ENCODE data around the gene BCAP29. TPM values are rescaled to one million over a fixed set of nuclear protein-coding genes. Genes with fewer than 3 reads are reported as not detected.
"Not testable (repeated sequence)": the region's sequence is repeated elsewhere in the genome, so short reads cannot be mapped to it uniquely, and the experiment has no call there.

Gene BCAP29
- total RNA-seq, 1 donor from 2014 or later: 69.6 TPM

GRCh38 chr7:107622429-107622828, 42.4 kb downstream of the BCAP29 start:
- peak; percentile 84 to 90 for DNase-seq (ENCODE audit: low read depth in 2 of 2)

DNA sequence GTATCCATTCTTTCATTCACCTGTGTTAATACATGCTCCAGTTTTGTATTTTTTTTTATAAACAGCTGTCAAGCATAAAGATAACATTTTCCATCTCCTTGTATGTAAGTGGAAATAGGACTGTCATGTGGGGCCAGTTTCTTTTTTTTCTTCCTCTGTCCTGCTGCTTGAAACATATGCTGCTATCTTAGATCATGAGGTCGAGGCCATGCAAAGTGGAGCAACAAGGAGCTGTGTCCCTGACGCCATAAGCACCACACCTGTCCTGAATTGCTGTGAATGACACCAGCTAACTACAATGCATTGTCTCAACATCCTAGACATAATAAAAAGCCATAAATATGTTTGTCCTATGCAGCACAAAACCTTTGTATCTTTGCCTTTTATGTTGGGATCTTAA, 42.8 kb downstream of the BCAP29 start:
- no peak for DNase-seq (ENCODE audit: low read depth in 2 of 2)

DNA sequence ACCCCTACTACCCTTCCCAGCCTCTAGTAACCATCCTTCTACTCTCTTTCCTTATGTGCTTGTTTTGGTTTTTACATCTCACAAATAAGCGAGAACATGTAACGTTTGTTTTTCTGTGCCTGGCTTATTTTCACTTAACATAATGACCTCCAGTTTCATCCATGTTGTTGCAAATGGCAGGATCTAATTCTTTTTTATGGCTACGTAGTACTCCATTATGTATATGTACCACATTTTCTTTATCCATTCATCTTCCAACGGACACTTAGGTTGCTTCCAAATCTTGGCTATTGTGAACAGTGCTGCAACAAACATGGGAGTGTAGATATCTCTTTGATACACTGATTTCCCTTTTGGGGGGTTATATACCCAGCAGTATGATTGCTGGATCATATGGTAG, 47.0 kb downstream of the BCAP29 start:
- no peak for DNase-seq (ENCODE audit: low read depth in 2 of 2)

- DNase-seq (ENCODE audit: low read depth in 2 of 2): no peak
Measured at GRCh38 chr7:107628461-107629064, 48.5 kb downstream of the BCAP29 start.

- no peak for DNase-seq (ENCODE audit: low read depth in 2 of 2)
Measured at GRCh38 chr7:107630342-107630741, 50.3 kb downstream of the BCAP29 start.

DNA sequence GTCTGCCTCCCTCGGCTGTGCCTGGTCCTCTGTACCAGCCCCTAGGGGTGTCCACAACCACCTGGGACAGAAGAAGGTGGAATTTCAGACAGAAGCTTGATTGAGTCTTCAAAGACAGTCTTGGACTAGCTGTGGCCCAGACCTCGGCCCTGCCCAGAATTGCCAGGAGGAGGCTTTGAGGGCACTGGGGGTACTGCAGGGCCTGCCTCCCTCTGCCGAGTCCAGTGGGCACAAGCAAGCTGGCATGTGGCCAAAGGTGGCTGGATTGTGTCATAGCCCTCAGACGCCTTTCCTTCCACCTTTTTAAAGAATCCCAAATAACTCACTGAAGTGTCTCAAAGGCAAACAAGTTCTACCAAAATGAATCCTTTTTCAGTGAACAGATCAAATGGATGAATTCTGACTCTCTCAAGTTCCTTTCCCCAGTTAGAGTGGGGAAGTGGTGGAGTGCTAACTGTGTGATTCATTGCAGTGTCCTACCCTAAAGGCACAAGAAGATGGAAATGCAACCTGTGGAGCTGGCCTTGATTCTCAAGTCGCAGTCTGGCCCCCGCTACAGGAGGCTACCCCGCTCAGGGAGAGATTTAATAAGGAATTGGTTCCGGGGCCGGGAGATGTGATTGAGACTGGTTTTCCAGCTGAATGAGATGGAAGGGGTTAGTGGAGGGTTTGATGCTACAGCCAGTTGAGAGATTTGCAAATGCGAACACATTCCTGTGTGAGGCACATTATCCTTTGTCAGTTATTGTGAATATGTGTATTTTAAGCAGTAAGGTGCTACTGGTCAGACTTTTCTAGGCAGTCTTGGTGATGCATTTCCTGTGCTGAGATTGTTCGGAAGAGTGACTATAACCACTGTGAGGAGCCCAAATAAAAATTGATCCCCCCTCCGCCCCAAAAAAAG, 51.8 kb downstream of the BCAP29 start:
- DNase-seq (ENCODE audit: low read depth in 2 of 2): no peak

DNA sequence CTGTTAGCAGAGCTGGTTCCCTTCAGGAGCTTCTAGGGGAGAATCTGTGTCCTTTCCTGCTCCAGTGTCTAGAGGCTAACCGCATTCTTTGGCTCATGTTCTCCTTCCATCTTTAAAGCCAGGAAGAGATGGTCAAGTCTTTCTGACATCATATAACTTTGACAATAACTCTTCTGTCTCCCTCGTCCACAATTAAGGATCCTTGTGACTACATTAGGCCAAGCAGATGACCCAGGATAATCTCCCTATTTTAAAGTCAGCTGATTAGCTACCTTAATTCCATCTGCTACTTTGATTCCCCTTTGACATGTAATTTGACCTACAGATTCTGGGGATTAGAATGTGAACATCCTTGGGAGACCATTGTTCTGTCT, 52.4 kb downstream of the BCAP29 start:
- DNase-seq (ENCODE audit: low read depth in 2 of 2): no peak

- DNase-seq (ENCODE audit: low read depth in 2 of 2): no peak
Measured at GRCh38 chr7:107638594-107638993, 58.5 kb downstream of the BCAP29 start.

DNA sequence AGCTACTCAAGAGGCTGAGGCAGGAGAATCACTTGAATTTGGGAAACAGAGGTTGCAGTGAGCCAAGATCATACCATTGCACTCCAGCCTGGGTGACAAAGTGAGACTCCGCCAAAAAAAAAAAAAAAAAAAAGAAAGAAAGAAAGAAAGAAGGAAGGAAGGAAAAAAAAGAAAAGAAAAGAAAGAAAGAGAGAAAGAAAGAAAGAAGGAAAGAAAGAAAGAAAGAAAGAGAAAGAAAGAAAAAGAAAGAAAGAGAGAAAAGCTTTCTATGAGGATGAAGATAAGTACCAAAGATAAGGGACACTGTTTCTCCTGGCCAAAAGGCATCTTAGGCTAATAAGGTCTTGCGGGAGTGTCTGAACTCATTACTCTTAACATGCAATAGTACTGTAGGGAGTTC, 59.0 kb downstream of the BCAP29 start:
- not testable (repeated sequence) for DNase-seq (ENCODE audit: low read depth in 2 of 2)

DNA sequence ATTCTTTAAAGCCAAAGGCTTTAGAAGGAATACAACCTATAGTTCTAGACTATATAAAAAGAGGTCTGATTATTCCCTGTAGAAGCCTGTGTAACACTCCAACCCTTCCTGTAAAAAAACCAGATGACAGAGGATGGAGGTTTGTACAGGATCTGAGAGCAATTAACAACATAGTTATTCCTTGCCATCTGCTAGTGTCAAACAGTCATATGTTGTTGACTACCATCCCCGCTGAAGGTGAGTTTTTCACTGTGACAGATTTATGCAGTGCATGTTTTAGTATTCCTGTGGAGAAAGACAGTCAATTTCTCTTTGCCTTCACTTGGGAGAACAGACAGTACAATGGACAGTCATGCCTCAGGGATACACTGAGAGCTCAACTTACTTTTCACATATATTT, 61.6 kb downstream of the BCAP29 start:
- DNase-seq (ENCODE audit: low read depth in 2 of 2): no peak

- no peak for DNase-seq (ENCODE audit: low read depth in 2 of 2)
Measured at GRCh38 chr7:107642501-107642900, 62.5 kb downstream of the BCAP29 start.

GRCh38 chr7:107643407-107643806, 63.4 kb downstream of the BCAP29 start:
- DNase-seq (ENCODE audit: low read depth in 2 of 2): peak in 1 of 2 donors; percentile 23

DNA sequence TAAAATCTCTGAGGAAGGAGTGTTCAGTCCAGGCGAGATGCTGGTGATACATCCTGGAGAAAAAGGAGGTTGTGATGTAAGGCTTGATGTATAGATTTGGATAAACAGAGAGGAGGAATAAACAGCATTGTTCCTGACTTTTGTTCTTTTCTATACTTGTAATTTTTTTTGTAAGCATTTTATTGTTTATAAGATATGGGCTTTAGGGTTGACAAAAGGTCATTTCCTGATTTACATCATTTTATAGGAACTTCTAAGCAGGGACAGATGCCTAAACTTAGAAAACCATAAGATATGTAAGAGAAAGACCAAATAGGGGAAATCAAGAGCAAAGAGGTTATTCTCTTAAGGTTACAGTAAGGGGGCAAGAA, 63.9 kb downstream of the BCAP29 start:
- no peak for DNase-seq (ENCODE audit: low read depth in 2 of 2)

DNA sequence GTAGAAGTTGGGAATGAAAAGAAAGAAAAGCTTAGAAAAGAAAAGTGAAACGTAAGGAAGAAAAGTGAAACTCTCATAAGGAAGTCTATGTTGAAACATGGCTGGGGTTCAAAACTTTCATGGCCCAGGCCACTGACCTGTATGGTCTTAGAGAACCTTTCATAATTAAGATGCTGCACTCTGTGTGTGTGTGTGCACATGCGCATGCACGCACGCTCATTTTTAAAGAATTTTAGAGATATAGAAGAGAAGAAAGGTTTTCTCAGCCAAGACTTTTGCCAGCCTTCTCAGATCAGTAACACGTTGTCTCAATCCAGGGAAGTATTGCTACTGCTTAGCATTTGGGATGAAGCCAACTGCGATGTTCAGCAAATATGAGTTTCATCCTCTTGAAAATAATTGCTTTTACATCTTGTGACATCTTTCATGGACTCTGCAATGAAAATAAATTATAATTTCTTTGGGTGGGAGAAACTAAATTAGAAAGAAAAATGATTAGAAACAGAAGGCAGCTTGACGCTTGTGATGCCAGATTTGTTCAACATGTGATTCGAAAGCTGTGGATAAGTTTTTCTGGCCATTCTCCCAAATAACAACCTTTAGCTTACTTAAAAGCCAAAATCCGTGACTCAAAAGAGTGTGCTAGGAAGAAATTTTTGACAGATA, 64.4 kb downstream of the BCAP29 start:
- DNase-seq (ENCODE audit: low read depth in 2 of 2): no peak

GRCh38 chr7:107652642-107653041, 72.6 kb downstream of the BCAP29 start:
- no peak for DNase-seq (ENCODE audit: low read depth in 2 of 2)

- DNase-seq (ENCODE audit: low read depth in 2 of 2): no peak
Measured at GRCh38 chr7:107658467-107658866, 78.4 kb downstream of the BCAP29 start.

- peak in 1 of 2 donors; percentile 25 for DNase-seq (ENCODE audit: low read depth in 2 of 2)
Measured at GRCh38 chr7:107659666-107660065, 79.6 kb downstream of the BCAP29 start.

GRCh38 chr7:107660381-107661080, 80.5 kb downstream of the BCAP29 start, which contains the start of gene SLC26A4:
SLC26A4 (plus strand) TSS chr7:107660828; CDS start chr7:107661642, 814 bp downstream.
- no peak for DNase-seq (ENCODE audit: low read depth in 2 of 2)

GRCh38 chr7:107661081-107661864, 81.2 kb downstream of the BCAP29 start:
- peak; percentile 67 to 75 for DNase-seq (ENCODE audit: low read depth in 2 of 2)

DNA sequence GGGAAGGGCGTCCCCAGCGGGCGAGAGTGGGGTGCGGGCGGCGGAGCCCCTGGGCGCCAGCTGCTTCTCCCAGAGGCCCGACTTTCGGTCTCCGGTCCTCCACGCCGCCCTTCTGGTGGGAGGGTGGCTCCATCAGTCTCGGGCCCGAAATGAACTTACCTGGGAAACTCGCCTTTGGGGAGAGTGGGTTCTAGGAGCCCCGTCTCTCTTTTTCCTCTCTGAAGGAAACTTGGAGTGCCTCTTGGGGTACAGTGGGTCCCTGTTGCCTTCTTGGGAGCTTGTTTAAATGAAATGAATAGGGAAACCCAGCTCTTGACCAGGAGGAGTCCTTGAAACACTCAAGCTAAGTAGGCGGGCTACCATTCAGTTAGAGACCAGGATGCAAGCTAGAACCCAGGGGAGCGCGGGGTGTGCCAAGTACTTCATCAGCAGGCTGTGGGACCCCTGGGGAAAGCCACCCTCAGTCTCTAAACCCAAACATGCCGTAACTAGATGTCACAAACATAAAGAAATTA, 81.9 kb downstream of the BCAP29 start:
- DNase-seq (ENCODE audit: low read depth in 2 of 2): no peak

DNA sequence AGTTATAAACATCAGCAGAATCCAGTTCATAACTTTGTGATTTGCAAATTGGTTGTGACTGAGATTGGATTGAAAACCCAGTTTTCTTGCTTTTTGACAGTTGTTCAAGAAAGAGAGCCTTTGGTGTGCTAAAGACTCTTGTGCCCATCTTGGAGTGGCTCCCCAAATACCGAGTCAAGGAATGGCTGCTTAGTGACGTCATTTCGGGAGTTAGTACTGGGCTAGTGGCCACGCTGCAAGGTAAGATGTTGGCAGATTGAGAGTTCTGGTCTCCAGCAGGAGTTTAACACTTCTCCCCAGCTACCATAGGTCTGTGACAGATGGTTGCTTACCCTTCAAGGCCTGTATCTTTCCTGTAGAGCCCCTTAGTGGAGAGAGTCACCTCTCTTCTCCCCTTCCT, 83.2 kb downstream of the BCAP29 start:
- no peak for DNase-seq (ENCODE audit: low read depth in 2 of 2)

All from lung microvascular endothelial cell (primary cell).